Measurements from ENCODE around the gene SRC.

DNA sequence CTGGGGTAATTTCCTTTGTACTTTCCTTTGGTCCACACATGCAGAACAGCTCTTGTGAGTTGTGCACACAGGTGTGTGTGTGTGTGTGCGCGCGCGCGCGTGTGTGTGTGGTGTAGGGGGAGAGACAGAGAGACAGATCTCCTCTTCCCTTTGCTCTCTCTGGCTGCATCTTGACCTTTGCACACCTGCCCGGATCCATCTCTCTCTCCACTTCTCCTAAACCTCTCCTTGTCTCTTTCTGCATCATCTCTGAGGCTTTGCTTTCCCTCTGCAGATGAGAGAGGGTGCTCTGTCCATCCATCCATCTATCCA lies 67.0 kb downstream of the SRC start:
- TF ChIP-seq CTCF (IDR thresholded peaks at IDR 0.05), result no peak
- TF ChIP-seq POLR2A (IDR thresholded peaks at IDR 0.05), result no peak
- no peak for TF ChIP-seq POLR2AphosphoS5 (IDR thresholded peaks at IDR 0.05)

Data from prostate gland (tissue), 2 donors.